Left hindlimb (tissue), 1 donor: ENCODE results near the gene NIN.

Experiments used
- DNase-seq: peaks from one replicate; pipeline ENCODE4 v3.0.0-alpha.2; 2018

The NIN gene

GRCh38 chr14:50784683-50785456 is 46.1 kb downstream of the NIN start:
- DNase-seq, result no peak

GRCh38 chr14:50783563-50783962 is 47.4 kb downstream of the NIN start:
- no peak for DNase-seq

- DNase-seq, result no peak
Observed at GRCh38 chr14:50780393-50780792, 50.6 kb downstream of the NIN start.

- no peak for DNase-seq
Observed at GRCh38 chr14:50778721-50779483, 52.1 kb downstream of the NIN start.

- no peak for DNase-seq
Observed at GRCh38 chr14:50776522-50776921, 54.4 kb downstream of the NIN start.

- DNase-seq, result no peak
Observed at GRCh38 chr14:50775357-50775756, 55.6 kb downstream of the NIN start.

- DNase-seq, result no peak
Observed at GRCh38 chr14:50774542-50775267, 56.3 kb downstream of the NIN start.

- DNase-seq, result no peak
Observed at GRCh38 chr14:50773632-50774541, 57.1 kb downstream of the NIN start.

GRCh38 chr14:50772412-50772811 is 58.5 kb downstream of the NIN start:
- DNase-seq, result no peak

GRCh38 chr14:50770586-50770985 is 60.4 kb downstream of the NIN start:
- DNase-seq, result no peak

- DNase-seq, result peak; percentile 73
Observed at GRCh38 chr14:50769863-50770500, 61.0 kb downstream of the NIN start.

GRCh38 chr14:50768680-50769079 is 62.3 kb downstream of the NIN start:
- no peak for DNase-seq

- DNase-seq, result no peak
Observed at GRCh38 chr14:50766338-50766886, 64.5 kb downstream of the NIN start.

- no peak for DNase-seq
Observed at GRCh38 chr14:50763382-50764007, 67.5 kb downstream of the NIN start.

GRCh38 chr14:50762931-50763300 is 68.0 kb downstream of the NIN start:
- no peak for DNase-seq

GRCh38 chr14:50762001-50762930 is 68.7 kb downstream of the NIN start:
- DNase-seq, result no peak

GRCh38 chr14:50759800-50760543 is 71.0 kb downstream of the NIN start:
- DNase-seq, result no peak

GRCh38 chr14:50758945-50759344 is 72.0 kb downstream of the NIN start:
- DNase-seq, result no peak

GRCh38 chr14:50758305-50758704 is 72.7 kb downstream of the NIN start:
- DNase-seq, result no peak
